ENCODE results near the gene INVS. TPM values are rescaled to one million over a fixed set of nuclear protein-coding genes. Genes with fewer than 3 reads are reported as not detected.
"Not testable (repeated sequence)": the region's sequence is repeated elsewhere in the genome, so short reads cannot be mapped to it uniquely, and the experiment has no call there.

The INVS gene
- total RNA-seq, 2 donors from 2014 or later: 17.7 to 29.7 TPM

- no peaks in the 10 kb centered on the region for H3K27me3 ChIP-seq (replicated peaks; ENCODE audit: insufficient read depth)
- intact Hi-C loops (cut with DNase I): no loop called here
- no peak overlapping the region for H3K27ac ChIP-seq
- H3K4me1 ChIP-seq (replicated peaks): no peaks in the 10 kb centered on the region
- DNase-seq (ENCODE audit: low spot score): no peak
- TF ChIP-seq, protein P1, sequence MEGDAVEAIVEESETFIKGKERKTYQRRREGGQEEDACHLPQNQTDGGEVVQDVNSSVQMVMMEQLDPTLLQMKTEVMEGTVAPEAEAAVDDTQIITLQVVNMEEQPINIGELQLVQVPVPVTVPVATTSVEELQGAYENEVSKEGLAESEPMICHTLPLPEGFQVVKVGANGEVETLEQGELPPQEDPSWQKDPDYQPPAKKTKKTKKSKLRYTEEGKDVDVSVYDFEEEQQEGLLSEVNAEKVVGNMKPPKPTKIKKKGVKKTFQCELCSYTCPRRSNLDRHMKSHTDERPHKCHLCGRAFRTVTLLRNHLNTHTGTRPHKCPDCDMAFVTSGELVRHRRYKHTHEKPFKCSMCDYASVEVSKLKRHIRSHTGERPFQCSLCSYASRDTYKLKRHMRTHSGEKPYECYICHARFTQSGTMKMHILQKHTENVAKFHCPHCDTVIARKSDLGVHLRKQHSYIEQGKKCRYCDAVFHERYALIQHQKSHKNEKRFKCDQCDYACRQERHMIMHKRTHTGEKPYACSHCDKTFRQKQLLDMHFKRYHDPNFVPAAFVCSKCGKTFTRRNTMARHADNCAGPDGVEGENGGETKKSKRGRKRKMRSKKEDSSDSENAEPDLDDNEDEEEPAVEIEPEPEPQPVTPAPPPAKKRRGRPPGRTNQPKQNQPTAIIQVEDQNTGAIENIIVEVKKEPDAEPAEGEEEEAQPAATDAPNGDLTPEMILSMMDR (IDR thresholded peaks at IDR 0.05): no peak
- TF ChIP-seq POLR2AphosphoS5 (IDR thresholded peaks at IDR 0.05): no peak
- no peak for TF ChIP-seq POLR2A (IDR thresholded peaks at IDR 0.05)
- no peaks in the 10 kb centered on the region for H3K36me3 ChIP-seq
- no peaks in the 10 kb centered on the region for H3K9me3 ChIP-seq
- H3K4me3 ChIP-seq: no peak overlapping the region
Observed at GRCh38 chr9:100057624-100058023, 41.4 kb upstream of the INVS start.

DNA sequence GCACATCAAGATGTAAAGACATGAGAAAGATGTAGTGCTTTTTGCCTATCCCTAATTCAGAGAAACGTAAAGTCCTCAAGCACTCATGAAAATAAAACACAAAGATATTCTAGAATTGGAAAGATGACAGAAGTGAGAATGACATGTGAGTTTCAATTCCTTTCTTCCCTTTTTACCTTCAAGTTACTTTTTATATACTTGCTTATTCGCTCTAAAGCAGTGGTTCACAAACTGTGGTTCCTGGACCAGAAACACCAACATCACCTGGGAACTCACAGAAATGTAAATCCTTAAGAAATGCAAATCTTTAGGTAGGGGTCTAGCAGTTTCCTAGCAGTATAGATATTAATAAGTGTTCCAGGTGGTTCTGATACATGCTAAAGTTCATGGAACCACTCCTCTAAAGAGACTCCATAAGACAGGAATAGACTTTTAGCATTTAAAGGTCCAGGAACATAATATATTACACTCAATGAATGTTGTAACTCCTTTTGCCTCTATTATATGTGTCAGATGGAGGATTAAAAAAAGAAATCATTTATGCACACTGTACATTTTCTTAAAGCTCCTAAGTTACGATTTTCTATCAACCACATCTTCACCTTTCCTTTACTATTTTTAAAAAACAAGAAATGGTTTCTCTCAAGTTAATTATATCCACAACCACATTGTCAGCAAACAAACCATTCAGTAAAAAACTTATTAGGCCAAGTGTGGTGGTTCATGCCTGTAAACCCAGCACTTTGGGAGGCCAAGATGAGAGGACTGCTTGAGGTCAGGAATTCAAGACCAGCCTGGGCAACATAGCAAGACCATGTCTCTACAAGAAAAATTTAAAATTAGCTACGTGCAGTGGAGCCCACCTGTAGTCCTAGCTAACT, 40.1 kb upstream of the INVS start:
- TF ChIP-seq POLR2A (IDR thresholded peaks at IDR 0.05) (no peak), POLR2AphosphoS5 (IDR thresholded peaks at IDR 0.05) (no peak)
- TF ChIP-seq, protein P1 (IDR thresholded peaks at IDR 0.05): no peak
- H3K4me1 ChIP-seq (replicated peaks): no peaks in the 10 kb centered on the region
- 94% methylated on average over 4 of the region's 4 CpGs for WGBS
- H3K36me3 ChIP-seq: no peaks in the 10 kb centered on the region
- no peaks in the 10 kb centered on the region for H3K27me3 ChIP-seq (replicated peaks; ENCODE audit: insufficient read depth)
- intact Hi-C loops (cut with DNase I): no loop called here
- H3K9me3 ChIP-seq: no peaks in the 10 kb centered on the region
- H3K4me3 ChIP-seq: no peak overlapping the region
- no peak for DNase-seq (ENCODE audit: low spot score)
- no peak overlapping the region for H3K27ac ChIP-seq

GRCh38 chr9:100062683-100063082, 36.4 kb upstream of the INVS start:
- H3K4me3 ChIP-seq; H3K4me1 ChIP-seq (replicated peaks); H3K36me3 ChIP-seq; H3K27me3 ChIP-seq (replicated peaks; ENCODE audit: insufficient read depth); intact Hi-C loops (cut with DNase I); H3K9me3 ChIP-seq; H3K27ac ChIP-seq; DNase-seq (ENCODE audit: low spot score): not testable (repeated sequence)
- 56% methylated on average over 1 of the region's 1 CpG for WGBS

GRCh38 chr9:100063185-100063584, 35.9 kb upstream of the INVS start:
- intact Hi-C loops (cut with DNase I): no loop called here
- no peaks in the 10 kb centered on the region for H3K4me1 ChIP-seq (replicated peaks)
- WGBS: 34% methylated on average over 3 of the region's 3 CpGs
- no peak overlapping the region for H3K27ac ChIP-seq
- no peak for DNase-seq (ENCODE audit: low spot score)
- H3K4me3 ChIP-seq: no peak overlapping the region
- H3K36me3 ChIP-seq: no peaks in the 10 kb centered on the region
- no peaks in the 10 kb centered on the region for H3K9me3 ChIP-seq
- no peaks in the 10 kb centered on the region for H3K27me3 ChIP-seq (replicated peaks; ENCODE audit: insufficient read depth)
- TF ChIP-seq, protein P1 (IDR thresholded peaks at IDR 0.05): no peak
- no peak for TF ChIP-seq POLR2AphosphoS5 (IDR thresholded peaks at IDR 0.05)
- TF ChIP-seq POLR2A (IDR thresholded peaks at IDR 0.05): no peak

DNA sequence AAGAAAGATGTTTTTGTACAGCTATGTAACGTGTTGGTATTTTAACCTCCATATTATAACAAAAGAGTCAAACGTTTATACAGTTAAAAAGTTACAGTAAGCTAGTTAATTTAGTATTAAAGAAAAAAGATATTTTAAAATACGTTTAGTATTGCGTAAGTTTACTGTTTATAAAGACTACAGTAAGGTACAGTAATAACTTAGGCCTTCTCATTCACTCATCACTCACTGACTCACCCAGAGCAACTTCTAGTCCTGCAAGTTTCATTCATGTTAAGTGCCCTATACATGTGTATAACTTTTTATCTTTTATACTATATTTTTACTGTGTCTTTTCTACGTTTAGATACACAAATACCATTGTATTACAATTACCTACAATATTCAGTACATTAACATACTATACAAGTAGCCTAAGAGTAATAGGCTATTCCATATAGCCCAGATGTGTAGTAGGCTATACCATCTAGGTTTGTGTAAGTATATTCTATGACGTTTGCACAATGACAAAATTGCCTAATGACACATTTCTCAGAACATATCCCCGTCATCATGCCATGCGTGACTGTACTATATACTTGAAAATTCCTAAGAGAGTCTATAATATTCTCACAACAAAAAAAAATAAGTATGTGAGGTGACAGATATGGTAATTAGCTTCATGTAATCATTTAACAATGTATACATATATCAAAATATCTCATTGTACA, 34.0 kb upstream of the INVS start:
- Histone ChIP-seq H3K27ac (no peak overlapping the region), H3K36me3 (no peaks in the 10 kb centered on the region), H3K27me3 (replicated peaks; ENCODE audit: insufficient read depth) (no peaks in the 10 kb centered on the region), H3K9me3 (no peaks in the 10 kb centered on the region), H3K4me1 (replicated peaks) (no peaks in the 10 kb centered on the region), H3K4me3 (no peak overlapping the region)
- intact Hi-C loops (cut with DNase I): no loop called here
- 80% methylated on average over 8 of the region's 8 CpGs for WGBS
- no peak for DNase-seq (ENCODE audit: low spot score)
- TF ChIP-seq, protein P1 (IDR thresholded peaks at IDR 0.05): no peak
- TF ChIP-seq POLR2AphosphoS5 (IDR thresholded peaks at IDR 0.05) (no peak), POLR2A (IDR thresholded peaks at IDR 0.05) (no peak)

Data from prostate gland (tissue), 2 donors.